ENCODE data around the gene GUCY1A2. TPM values are rescaled to one million over a fixed set of nuclear protein-coding genes. Genes with fewer than 3 reads are reported as not detected.

Gene GUCY1A2
- total RNA-seq, 3 donors from 2014 or later = 0.61 to 4.0 (median 1.4) TPM

GRCh38 chr11:107020594-107020993 is 2.3 kb upstream of the GUCY1A2 start:
- DNase-seq = no peak
- H3K9me3 ChIP-seq = no peaks in the 10 kb centered on the region
- H3K4me1 ChIP-seq (ENCODE audit: low read depth) = peaks cover 2% of the 10 kb centered on the region
- no peak overlapping the region for H3K4me3 ChIP-seq
- ATAC-seq = no peak
- TF ChIP-seq CTCF (IDR thresholded peaks at IDR 0.05) = no peak
- intact Hi-C loops (cut with DNase I, micrococcal nuclease) = no loop called here
- H3K36me3 ChIP-seq (ENCODE audit: low read depth) = no peaks in the 10 kb centered on the region

GRCh38 chr11:107018902-107019493 is 722 bp upstream of the GUCY1A2 start:
- DNase-seq = peak; percentile 17 to 31 (median 29)
- TF ChIP-seq CTCF (IDR thresholded peaks at IDR 0.05) = no peak
- Histone ChIP-seq H3K4me3 (no peak overlapping the region), H3K36me3 (ENCODE audit: low read depth) (no peaks in the 10 kb centered on the region), H3K4me1 (ENCODE audit: low read depth) (peaks cover 2% of the 10 kb centered on the region), H3K9me3 (no peaks in the 10 kb centered on the region)
- intact Hi-C loops (cut with DNase I, micrococcal nuclease) = no loop called here
- ATAC-seq = peak; percentile 52

- no peak for TF ChIP-seq CTCF (IDR thresholded peaks at IDR 0.05)
- H3K36me3 ChIP-seq (ENCODE audit: low read depth) = no peaks in the 10 kb centered on the region
- intact Hi-C loops (cut with DNase I, micrococcal nuclease) = no loop called here
- H3K4me1 ChIP-seq (ENCODE audit: low read depth) = peaks cover 2% of the 10 kb centered on the region
- peak; percentile 54 for ATAC-seq
- no peak overlapping the region for H3K4me3 ChIP-seq
- peak; percentile 2 to 45 (median 26) for DNase-seq
- no peaks in the 10 kb centered on the region for H3K9me3 ChIP-seq
These were observed 650 bp downstream of the GUCY1A2 start for GRCh38 chr11:107017433-107018218.

GRCh38 chr11:107017104-107017432 is 1.2 kb downstream of the GUCY1A2 start:
- TF ChIP-seq CTCF (IDR thresholded peaks at IDR 0.05) = no peak
- Histone ChIP-seq H3K9me3 (no peaks in the 10 kb centered on the region), H3K36me3 (ENCODE audit: low read depth) (no peaks in the 10 kb centered on the region), H3K4me3 (no peak overlapping the region), H3K4me1 (ENCODE audit: low read depth) (peaks cover 2% of the 10 kb centered on the region)
- intact Hi-C loops (cut with DNase I, micrococcal nuclease) = no loop called here
- no peak for DNase-seq
- no peak for ATAC-seq

- no peak for TF ChIP-seq CTCF (IDR thresholded peaks at IDR 0.05)
- ATAC-seq (no peak), DNase-seq (no peak)
- intact Hi-C loops (cut with DNase I, micrococcal nuclease) = no loop called here
- no peaks in the 10 kb centered on the region for H3K36me3 ChIP-seq (ENCODE audit: low read depth)
- H3K4me3 ChIP-seq = no peak overlapping the region
- no peaks in the 10 kb centered on the region for H3K9me3 ChIP-seq
- H3K4me1 ChIP-seq (ENCODE audit: low read depth) = peaks cover 2% of the 10 kb centered on the region
These were observed 3.4 kb downstream of the GUCY1A2 start for GRCh38 chr11:107014871-107015270.

Data from mucosa of descending colon (tissue), 3 donors.